AG09319 (cell line): ENCODE measurements around the gene PRICKLE2.
A peak's percentile ranks its signal among the peaks of the same experiment; 100 is the strongest.

ENCODE experiments used
- DNase-seq: peaks from one replicate; pipeline ENCODE4 v3.0.0-alpha.2; 2010; ENCODE audit warnings: low read depth; ENCODE audit errors: extremely low read depth
- TF ChIP-seq, protein P1 (sequence below): IDR thresholded peaks from 2 replicates; pipeline ENCODE4 v1.5.1; 2011; ENCODE audit warnings: low read depth, mild to moderate bottlenecking, inconsistent platforms, low read length, moderate library complexity

The PRICKLE2 gene

GRCh38 chr3:64163019-64163754 is 62.1 kb downstream of the PRICKLE2 start:
- no peak for DNase-seq
- TF ChIP-seq, protein P1, sequence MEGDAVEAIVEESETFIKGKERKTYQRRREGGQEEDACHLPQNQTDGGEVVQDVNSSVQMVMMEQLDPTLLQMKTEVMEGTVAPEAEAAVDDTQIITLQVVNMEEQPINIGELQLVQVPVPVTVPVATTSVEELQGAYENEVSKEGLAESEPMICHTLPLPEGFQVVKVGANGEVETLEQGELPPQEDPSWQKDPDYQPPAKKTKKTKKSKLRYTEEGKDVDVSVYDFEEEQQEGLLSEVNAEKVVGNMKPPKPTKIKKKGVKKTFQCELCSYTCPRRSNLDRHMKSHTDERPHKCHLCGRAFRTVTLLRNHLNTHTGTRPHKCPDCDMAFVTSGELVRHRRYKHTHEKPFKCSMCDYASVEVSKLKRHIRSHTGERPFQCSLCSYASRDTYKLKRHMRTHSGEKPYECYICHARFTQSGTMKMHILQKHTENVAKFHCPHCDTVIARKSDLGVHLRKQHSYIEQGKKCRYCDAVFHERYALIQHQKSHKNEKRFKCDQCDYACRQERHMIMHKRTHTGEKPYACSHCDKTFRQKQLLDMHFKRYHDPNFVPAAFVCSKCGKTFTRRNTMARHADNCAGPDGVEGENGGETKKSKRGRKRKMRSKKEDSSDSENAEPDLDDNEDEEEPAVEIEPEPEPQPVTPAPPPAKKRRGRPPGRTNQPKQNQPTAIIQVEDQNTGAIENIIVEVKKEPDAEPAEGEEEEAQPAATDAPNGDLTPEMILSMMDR, result no peak

DNA sequence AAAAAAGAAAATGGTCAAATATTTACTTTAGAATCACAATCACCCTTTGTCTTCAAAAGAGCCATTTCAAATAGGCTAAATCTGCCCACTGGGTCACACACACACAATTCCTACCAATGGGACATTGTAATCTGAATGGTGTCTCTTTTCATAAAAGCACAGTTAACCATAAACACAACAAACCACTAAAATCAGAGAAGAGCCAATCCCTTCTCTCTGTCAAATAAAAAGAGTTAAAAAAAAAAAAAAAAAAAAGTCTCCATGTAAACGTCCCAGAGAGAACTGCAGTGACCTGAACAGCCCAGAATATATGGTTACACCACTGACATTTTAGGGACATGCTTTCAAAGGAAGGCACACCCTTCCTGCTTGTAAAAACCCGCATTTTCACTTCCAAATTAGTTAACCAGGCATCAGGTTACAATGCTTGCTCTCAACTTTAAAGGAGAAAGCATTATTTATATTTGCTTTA is 63.7 kb downstream of the PRICKLE2 start:
- DNase-seq, result peak; percentile 49
- TF ChIP-seq, protein P1, result no peak

- no peak for DNase-seq
- TF ChIP-seq, protein P1, result no peak
Measured at GRCh38 chr3:64160000-64160695, 65.1 kb downstream of the PRICKLE2 start.

- no peak for DNase-seq
- TF ChIP-seq, protein P1, result no peak
Measured at GRCh38 chr3:64158334-64158733, 66.9 kb downstream of the PRICKLE2 start.

DNA sequence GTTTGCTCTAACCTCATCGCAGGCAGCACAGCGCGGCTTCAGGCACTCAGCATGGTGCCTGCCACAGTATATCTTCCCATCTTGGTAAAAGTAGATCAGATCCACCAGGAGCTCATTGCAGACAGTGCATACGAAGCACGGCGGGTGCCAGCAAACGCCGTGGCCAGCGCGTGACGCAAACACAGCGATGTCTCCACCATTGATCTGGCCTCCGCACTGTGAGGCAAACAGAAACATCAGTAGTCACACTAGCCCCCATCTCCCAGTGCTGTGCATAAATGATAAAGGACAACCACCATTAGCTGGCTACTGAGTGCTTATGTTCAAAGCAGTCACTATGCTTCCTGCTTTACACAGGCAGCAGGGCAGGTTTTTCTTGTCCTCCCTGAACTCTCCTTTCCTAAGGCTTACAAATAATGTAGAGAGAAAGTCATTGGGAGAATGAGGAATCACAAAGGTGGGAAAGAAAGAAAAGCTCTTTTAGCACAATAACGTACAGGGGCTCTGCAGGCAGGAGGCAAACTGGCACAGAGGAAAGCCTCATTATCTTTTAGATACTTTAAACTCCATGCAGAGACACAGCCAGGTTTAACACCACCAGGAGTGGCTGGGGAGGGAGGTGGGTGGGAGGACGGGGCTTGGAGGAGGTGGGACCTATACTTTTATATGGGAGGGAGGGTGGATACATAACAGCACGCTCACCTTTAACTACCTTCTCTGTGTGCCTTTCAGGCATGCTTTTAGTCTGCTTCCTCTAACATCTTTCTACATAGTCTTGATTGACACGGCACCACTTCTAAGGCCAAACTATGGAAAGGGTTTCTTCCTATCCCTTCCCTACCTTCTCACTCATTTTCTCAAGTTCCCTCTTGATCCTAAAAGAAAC is 67.9 kb downstream of the PRICKLE2 start:
- TF ChIP-seq, protein P1, result no peak
- no peak for DNase-seq

DNA sequence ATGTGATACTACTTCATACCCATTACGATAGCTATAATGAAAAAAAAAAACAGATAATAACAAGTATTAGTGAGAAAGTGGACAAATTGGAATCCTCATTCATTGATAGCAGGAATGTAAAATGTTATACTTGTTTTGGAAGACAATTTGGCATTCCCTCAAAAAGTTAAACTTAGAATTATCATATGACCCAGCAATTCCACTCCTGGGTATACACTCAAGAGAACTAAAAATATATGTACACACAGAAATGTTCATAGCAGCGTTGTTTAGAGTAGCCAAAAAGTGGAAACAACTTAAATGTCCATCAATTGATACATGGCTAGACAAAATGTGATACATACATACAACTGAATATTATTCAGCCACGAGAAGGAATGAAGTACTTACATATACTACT is 69.9 kb downstream of the PRICKLE2 start:
- TF ChIP-seq, protein P1, result no peak

More for the DNA sequence above, 69.9 kb downstream of the PRICKLE2 start:
- no peak for DNase-seq
